ENCODE results near the gene BCL2.

DNA sequence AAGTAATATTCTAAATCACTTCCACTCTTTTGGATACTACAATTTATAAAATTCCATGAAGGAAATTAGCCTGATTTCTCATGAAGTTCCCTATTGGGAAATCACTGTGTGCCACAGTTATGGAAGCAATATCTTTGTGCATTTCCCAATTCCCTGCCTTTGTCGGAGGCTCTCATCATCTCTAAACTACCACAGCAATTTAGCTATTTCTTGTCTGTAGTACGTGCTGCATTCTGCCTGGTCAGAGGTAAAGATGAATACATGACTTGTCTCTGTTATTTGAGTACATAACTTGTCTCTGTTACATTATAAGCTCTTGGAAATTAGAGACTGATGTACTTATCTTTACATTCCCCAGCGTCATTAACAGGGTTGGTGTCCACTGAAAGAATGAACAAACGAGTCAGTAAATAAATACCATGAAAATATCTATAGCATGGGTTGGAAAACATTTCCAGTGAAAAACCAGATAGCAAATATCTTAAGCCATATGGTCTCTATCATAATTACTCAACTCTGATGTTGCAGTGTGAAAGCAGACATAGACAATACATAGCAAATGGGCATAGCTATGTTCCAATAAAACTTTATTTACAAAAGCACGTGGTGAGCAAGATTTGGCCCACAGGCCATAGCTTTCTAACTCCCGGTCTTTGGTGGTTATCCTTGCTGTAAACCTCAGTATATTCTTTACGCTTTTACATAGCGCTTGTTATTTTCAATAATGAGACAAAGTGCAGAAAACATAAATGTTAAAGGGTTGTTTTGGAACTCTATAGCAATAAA lies 78.8 kb downstream of the BCL2 start:
- TF ChIP-seq, protein P1, sequence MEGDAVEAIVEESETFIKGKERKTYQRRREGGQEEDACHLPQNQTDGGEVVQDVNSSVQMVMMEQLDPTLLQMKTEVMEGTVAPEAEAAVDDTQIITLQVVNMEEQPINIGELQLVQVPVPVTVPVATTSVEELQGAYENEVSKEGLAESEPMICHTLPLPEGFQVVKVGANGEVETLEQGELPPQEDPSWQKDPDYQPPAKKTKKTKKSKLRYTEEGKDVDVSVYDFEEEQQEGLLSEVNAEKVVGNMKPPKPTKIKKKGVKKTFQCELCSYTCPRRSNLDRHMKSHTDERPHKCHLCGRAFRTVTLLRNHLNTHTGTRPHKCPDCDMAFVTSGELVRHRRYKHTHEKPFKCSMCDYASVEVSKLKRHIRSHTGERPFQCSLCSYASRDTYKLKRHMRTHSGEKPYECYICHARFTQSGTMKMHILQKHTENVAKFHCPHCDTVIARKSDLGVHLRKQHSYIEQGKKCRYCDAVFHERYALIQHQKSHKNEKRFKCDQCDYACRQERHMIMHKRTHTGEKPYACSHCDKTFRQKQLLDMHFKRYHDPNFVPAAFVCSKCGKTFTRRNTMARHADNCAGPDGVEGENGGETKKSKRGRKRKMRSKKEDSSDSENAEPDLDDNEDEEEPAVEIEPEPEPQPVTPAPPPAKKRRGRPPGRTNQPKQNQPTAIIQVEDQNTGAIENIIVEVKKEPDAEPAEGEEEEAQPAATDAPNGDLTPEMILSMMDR (IDR thresholded peaks at IDR 0.05) = no peak
- no peak for TF ChIP-seq TCF7 (CRISPR knock-in tag; IDR thresholded peaks at IDR 0.05; ENCODE audit: low read depth)
- TF ChIP-seq, protein P2, sequence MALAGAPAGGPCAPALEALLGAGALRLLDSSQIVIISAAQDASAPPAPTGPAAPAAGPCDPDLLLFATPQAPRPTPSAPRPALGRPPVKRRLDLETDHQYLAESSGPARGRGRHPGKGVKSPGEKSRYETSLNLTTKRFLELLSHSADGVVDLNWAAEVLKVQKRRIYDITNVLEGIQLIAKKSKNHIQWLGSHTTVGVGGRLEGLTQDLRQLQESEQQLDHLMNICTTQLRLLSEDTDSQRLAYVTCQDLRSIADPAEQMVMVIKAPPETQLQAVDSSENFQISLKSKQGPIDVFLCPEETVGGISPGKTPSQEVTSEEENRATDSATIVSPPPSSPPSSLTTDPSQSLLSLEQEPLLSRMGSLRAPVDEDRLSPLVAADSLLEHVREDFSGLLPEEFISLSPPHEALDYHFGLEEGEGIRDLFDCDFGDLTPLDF (CRISPR knock-in tag; IDR thresholded peaks at IDR 0.05) = no peak
- TF ChIP-seq ZNF232 (CRISPR knock-in tag; IDR thresholded peaks at IDR 0.05) = no peak
- no peak for TF ChIP-seq CREB1 (CRISPR knock-in tag; IDR thresholded peaks at IDR 0.05)
- TF ChIP-seq, protein P3, sequence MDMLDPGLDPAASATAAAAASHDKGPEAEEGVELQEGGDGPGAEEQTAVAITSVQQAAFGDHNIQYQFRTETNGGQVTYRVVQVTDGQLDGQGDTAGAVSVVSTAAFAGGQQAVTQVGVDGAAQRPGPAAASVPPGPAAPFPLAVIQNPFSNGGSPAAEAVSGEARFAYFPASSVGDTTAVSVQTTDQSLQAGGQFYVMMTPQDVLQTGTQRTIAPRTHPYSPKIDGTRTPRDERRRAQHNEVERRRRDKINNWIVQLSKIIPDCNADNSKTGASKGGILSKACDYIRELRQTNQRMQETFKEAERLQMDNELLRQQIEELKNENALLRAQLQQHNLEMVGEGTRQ (CRISPR knock-in tag; IDR thresholded peaks at IDR 0.05) = no peak
